ENCODE data around the gene SCIN.

DNA sequence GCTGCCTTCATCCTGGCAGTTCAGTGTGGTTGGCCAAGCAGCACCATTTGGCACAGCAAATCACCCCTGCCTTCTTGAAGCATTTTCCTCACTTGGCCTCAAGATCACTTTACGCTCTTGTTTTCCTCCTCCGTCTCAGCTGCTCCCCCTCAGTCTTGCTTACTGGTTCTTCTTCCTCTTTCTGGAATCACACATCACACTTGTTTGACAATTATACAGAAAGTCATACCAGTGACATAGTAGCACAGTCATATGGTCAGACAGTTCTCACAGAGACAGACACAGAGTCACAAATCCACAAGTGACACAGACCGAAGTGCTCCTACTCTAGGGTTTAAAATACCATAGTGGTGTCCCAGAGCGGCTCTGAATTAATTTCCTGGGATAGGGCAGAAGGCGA, 73.1 kb downstream of the SCIN start:
- TF ChIP-seq CEBPB (IDR thresholded peaks at IDR 0.05) (no peak), ZBTB7A (IDR thresholded peaks at IDR 0.05; ENCODE audit: low read depth) (no peak), EGR1 (IDR thresholded peaks at IDR 0.05) (no peak), EP300 (IDR thresholded peaks at IDR 0.05; ENCODE audit: borderline replicate concordance) (no peak), RAD21 (IDR thresholded peaks at IDR 0.05; ENCODE audit: low read depth) (no peak), TAF1 (IDR thresholded peaks at IDR 0.05; ENCODE audit: low read depth) (no peak), CREB1 (IDR thresholded peaks at IDR 0.05; ENCODE audit: low read depth) (no peak), TEAD4 (IDR thresholded peaks at IDR 0.05) (no peak), NFIC (IDR thresholded peaks at IDR 0.05) (no peak)
- TF ChIP-seq, protein P1, sequence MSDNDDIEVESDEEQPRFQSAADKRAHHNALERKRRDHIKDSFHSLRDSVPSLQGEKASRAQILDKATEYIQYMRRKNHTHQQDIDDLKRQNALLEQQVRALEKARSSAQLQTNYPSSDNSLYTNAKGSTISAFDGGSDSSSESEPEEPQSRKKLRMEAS (IDR thresholded peaks at IDR 0.05): no peak

Data from Ishikawa (cell line).